Measurements from ENCODE around the gene EML2.
A peak's percentile ranks its signal among the peaks of the same experiment; 100 is the strongest.

EML2 gene

GRCh38 chr19:45640849-45641273 is 1.7 kb upstream of the EML2 start:
- Histone ChIP-seq H3K4me3 (ENCODE audit: low read depth, low read length) (peak overlapping the region; percentile 48), H3K27ac (no peak overlapping the region), H3K36me3 (replicated peaks) (no peaks in the 10 kb centered on the region), H3K27me3 (replicated peaks) (no peaks in the 10 kb centered on the region)
- no peak for TF ChIP-seq CTCF (IDR thresholded peaks at IDR 0.05; ENCODE audit: low read depth, low read length, missing control alignments)
- in situ Hi-C loops (cut with HindIII; ENCODE audit: low pct_ligation_motif_present, low sequenced_read_pairs) = no loop called here
- no peak for DNase-seq

GRCh38 chr19:45637890-45638667 is 1.1 kb downstream of the EML2 start:
- Histone ChIP-seq H3K27ac (no peak overlapping the region), H3K36me3 (replicated peaks) (no peaks in the 10 kb centered on the region), H3K27me3 (replicated peaks) (no peaks in the 10 kb centered on the region), H3K4me3 (ENCODE audit: low read depth, low read length) (peak overlapping the region; percentile 75)
- DNase-seq = peak; percentile 37
- no peak for TF ChIP-seq CTCF (IDR thresholded peaks at IDR 0.05; ENCODE audit: low read depth, low read length, missing control alignments)
- in situ Hi-C loops (cut with HindIII; ENCODE audit: low pct_ligation_motif_present, low sequenced_read_pairs) = no loop called here

GRCh38 chr19:45636902-45637301 is 2.3 kb downstream of the EML2 start:
- Histone ChIP-seq H3K36me3 (replicated peaks) (no peaks in the 10 kb centered on the region), H3K4me3 (ENCODE audit: low read depth, low read length) (no peak overlapping the region), H3K27me3 (replicated peaks) (no peaks in the 10 kb centered on the region), H3K27ac (no peak overlapping the region)
- in situ Hi-C loops (cut with HindIII; ENCODE audit: low pct_ligation_motif_present, low sequenced_read_pairs) = no loop called here
- DNase-seq = no peak
- no peak for TF ChIP-seq CTCF (IDR thresholded peaks at IDR 0.05; ENCODE audit: low read depth, low read length, missing control alignments)

- in situ Hi-C loops (cut with HindIII; ENCODE audit: low pct_ligation_motif_present, low sequenced_read_pairs) = no loop called here
- H3K4me3 ChIP-seq (ENCODE audit: low read depth, low read length) = no peak overlapping the region
- no peak for TF ChIP-seq CTCF (IDR thresholded peaks at IDR 0.05; ENCODE audit: low read depth, low read length, missing control alignments)
- no peaks in the 10 kb centered on the region for H3K36me3 ChIP-seq (replicated peaks)
- H3K27me3 ChIP-seq (replicated peaks) = no peaks in the 10 kb centered on the region
- DNase-seq = no peak
- no peak overlapping the region for H3K27ac ChIP-seq
Measured at GRCh38 chr19:45636275-45636674, 2.9 kb downstream of the EML2 start.

GRCh38 chr19:45632468-45633196 is 6.6 kb downstream of the EML2 start:
- in situ Hi-C loops (cut with HindIII; ENCODE audit: low pct_ligation_motif_present, low sequenced_read_pairs) = no loop called here
- peak; percentile 70 for DNase-seq
- TF ChIP-seq CTCF (IDR thresholded peaks at IDR 0.05; ENCODE audit: low read depth, low read length, missing control alignments) = no peak
- Histone ChIP-seq H3K27me3 (replicated peaks) (no peaks in the 10 kb centered on the region), H3K36me3 (replicated peaks) (peaks cover 12% of the 10 kb centered on the region), H3K27ac (no peak overlapping the region), H3K4me3 (ENCODE audit: low read depth, low read length) (no peak overlapping the region)

Measured in brain microvascular endothelial cell (primary cell).